HG03342 (cell line): ENCODE data around the gene RHBDD3.
"Not testable (repeated sequence)": the region's sequence is repeated elsewhere in the genome, so short reads cannot be mapped to it uniquely, and the experiment has no call there.

ENCODE experiments used
- ATAC-seq: cut with Tn5 transposase; IDR thresholded peaks from one replicate; pipeline ENCODE4 v1.9.1; 2021; ENCODE audit warnings: mild to moderate bottlenecking, moderate library complexity; ENCODE audit not compliant: unreplicated experiment

Gene RHBDD3

DNA sequence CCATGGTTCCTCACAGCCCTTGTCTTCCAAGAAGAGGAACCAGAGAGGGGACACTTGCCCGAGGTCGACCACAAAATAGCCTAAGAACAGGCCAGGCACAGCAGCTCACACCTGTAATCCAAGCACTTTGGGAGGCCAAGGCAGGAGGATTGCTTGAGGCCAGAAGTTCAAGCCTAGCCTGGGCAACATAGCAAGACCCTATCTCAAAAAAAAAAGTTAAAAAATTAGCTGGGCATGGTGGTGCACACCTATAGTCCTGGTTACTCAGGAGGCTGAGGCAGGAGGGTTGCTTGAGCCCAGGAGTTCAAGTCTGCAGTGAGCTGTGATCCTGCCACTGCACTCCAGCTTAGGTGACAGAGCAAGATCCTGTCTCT, 48.4 kb downstream of the RHBDD3 start:
- ATAC-seq: not testable (repeated sequence)

DNA sequence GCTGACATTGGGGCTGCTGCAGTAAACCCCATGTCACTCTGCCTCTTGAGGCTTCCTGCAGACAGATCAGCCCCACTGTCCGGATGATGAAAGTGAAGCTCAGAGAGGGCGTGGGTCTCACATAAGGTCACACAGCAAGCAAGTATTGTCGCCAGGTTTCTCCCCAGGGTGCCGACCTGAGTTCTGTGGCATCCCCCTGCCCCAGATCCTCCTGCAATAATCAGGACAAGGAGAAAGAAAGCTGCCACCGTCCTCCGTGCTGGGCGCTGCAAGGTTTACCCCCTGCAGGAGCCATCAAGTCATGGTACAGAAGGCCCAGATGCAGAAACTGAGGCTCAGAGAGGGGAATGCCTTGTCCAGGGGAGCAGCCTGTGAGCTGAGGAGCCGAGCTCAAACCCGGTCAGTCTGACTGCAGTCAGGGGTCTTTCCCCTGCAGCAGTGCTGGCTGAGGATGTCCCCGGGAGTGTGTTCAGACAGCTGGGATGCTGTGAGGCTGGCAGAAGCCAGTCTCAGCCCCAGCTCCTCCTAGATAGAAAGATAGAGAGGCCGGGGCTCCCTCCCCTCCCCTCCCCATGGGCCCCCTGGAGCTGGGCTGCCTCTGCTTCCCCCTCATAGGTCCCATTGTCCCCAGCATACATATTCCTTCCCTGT, 48.9 kb downstream of the RHBDD3 start:
- no peak for ATAC-seq

DNA sequence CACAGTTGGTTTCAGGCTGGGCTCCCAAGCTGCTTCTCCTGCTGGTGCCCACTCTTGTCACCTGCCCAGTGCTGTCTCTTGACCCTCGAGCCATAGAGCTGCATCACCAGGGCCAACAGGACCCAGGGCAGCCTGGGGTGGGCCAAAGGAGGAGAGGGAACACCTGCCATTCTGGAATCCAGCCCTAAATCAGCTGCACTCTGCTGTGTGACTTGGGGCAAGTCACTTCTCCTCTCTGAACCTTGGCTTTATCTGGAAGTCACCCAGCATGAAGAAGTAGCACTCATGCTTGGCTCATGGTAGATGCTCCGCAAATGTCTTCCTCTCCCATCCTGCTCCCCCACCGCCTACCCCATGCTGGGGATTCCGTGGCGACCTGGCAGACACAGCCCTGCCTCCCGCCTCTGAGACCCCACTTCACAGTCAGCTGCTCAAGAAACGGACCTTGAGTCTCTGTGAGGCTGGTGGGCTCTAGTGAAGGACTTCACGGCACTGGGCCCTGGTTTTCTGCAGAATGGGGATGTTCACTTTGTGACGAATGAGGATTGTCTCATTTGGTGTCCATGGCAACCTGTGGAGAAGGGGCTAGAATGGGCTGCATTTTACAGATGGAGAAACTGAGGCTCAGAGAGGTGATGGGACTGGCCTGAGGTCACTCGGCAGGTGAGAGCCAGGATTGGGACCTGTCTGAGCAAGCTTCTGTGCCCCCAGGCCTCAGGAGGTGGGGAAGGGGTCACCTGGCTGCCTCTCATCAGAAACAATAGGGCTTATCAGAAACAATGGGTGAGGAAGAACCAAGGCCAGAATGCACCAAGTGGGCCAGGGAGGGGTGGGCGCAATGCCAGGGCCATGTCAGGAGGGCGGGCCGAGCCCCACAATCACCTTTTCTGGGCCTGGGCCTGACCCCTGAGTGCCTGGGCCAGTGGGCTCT, 49.7 kb downstream of the RHBDD3 start:
- no peak for ATAC-seq

- ATAC-seq: no peak
Measured at GRCh38 chr22:29216873-29217666, 50.7 kb downstream of the RHBDD3 start.

DNA sequence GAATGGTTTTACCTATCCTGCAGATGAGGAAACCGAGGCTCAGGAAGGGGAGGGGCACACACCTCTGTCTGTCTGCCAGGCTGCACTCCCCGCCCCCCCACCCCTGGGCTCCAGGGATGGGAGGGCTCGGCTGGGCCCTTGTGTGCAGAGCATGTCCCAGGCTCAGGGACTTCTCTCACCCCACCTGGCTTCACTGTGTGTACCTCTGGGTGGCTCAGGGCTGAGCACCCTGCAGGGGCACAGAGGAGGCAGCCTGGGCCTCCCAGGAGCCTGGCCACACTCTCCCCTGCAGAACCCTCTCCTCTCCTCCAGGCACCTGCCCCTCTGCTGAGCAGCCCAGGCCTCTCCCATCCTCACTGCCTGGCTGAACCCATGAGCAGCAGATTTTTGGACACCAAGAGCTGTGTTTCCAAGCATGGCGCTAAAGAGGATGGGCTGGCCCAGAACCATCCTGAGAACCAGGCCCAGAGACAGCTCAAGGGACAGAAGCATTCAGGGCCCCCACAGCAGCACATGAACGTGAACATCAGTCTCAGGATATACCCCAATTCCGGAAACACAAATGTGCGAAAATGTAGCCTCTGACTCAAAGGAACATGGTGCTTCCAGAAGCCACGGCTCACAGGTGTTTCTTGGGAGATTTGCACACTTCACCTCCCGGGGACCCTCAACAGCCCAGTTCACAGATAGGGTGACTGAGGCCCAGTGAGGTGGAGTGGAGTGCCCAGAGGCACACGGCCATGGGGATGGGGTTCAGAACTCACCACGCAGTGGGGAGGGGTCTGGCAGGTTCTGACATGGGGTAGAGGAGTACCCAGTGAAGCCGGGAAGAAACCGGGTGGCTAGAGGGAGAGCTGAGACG, 51.5 kb downstream of the RHBDD3 start:
- ATAC-seq: no peak

DNA sequence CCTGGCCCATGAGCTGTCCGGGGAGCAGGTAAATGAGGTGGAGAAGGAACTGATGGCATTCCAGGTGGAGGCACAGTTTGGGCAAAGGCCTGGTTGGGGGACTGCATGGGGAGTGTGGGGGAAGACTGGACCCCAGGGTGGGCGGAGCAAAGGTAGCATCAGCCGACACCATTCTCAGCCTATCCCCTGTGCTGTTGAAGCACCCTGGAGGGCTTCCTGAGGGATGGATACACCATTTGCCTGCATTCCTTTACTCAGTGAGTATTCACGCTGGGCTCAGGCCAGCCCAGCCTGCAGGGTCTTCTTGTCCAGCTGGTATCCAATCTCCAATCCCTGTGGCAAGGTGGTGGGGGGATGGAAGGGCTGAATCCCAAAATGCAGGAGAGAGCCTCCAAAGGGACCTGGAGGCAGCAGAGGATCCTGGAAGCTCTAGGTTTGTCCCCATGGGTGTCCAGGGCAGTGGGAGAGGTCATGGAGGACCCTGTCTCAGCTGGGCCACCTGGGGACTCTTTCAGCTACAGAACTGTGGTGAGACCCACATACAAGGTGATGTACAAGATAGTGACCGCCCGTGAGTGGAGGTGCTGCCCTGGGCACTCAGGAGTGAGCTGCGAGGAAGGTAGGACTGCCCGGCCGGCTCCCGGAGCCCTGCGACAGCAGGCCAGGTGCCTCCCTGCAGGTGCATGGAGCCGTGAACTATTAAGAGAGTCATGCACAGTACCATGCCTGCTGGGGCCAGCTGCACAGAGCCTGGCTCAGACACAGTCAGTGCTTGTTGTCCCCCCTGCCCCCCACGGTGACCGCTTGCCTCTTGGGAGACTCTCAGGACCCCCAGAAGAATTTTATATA, 52.5 kb downstream of the RHBDD3 start:
- no peak for ATAC-seq

DNA sequence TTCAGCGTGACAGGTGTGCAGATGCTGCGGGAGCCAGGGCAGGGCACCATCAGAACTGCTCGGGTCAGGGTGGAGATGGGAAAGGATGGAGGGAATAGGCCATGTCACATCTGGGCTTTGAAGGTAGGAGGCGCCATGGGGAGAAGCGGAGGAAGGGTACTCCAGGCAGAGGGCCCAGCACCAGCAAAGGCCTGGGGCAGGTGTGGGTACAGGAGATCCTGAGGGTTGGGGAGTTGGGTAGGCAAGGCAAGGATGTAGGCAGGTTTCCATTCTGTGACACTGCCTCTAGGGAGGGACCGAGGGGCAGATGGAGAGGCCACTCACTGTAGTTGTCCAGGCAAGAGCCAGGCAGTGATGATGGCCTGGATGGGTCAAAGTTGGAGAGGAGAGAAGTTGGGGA, 53.5 kb downstream of the RHBDD3 start:
- no peak for ATAC-seq

DNA sequence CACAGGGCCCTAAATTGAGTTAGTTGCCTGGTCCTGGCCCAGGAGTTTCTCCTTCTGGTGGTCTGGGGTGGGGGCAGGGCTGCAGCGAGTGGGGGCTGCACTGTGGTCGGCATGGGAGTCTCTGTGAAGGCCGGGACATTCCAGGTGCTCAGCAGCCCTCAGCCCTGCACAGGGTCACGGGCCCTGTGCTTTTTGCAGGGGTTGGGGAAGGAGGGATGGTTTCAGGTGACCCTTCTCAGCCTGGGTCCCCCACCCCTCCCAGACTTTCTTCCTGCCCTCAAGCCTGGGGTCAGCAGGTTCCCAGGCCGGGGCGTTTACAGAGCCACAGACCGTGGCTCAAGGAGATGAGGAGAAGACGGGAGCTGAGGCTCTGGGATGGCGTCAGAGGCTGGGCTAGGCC, 54.3 kb downstream of the RHBDD3 start:
- no peak for ATAC-seq

GRCh38 chr22:29212743-29213142, 55.0 kb downstream of the RHBDD3 start:
- ATAC-seq: no peak

- no peak for ATAC-seq
Measured at GRCh38 chr22:29211466-29211865, 56.3 kb downstream of the RHBDD3 start.

DNA sequence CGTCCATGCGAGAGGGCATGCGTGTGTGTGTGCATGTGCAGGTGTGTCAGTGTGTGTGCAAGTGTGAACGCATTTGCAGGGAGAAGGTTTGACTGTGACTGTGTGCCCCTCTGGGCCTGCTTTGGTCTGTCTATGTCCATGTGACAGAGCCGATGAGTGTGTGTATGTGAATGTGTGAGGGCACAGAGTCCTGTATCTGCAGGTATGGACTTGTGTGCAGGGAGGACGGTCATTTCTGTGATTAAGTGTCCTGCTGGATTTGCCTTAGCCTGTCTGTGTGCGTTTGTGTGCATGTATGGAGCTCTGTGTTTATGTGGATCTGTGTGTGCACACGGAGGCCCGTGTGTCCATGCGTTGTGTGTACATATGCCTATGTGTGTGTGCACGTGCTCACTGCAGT, 56.7 kb downstream of the RHBDD3 start:
- no peak for ATAC-seq
